COR-L47 (cell line): ENCODE results near the gene AREL1.
"Not testable (repeated sequence)": the region's sequence is repeated elsewhere in the genome, so short reads cannot be mapped to it uniquely, and the experiment has no call there.

Experiments used
- DNase-seq: peaks from one replicate; lab custom pipeline; 2025; lab: John Stamatoyannopoulos, UW

Gene AREL1

GRCh38 chr14:74712499-74713394 lies at the start of gene AREL1, which contains the start of gene FCF1:
Gene AREL1 (minus strand): TSS chr14:74713080. CDS start chr14:74685615, 27,465 bp downstream.
Gene FCF1 (plus strand): TSS chr14:74713144. CDS start chr14:74713198, 54 bp downstream.
- DNase-seq, result no peak

GRCh38 chr14:74758505-74758904 lies 45.6 kb upstream of the AREL1 start:
- DNase-seq, result not testable (repeated sequence)

- DNase-seq, result no peak
Measured at GRCh38 chr14:74756326-74756725, 43.4 kb upstream of the AREL1 start.

- DNase-seq, result no peak
Measured at GRCh38 chr14:74754899-74755298, 42.0 kb upstream of the AREL1 start.

- DNase-seq, result no peak
Measured at GRCh38 chr14:74754157-74754556, 41.3 kb upstream of the AREL1 start.

GRCh38 chr14:74747237-74747636 lies 34.4 kb upstream of the AREL1 start:
- DNase-seq, result no peak

- DNase-seq, result no peak
Measured at GRCh38 chr14:74739293-74740030, 26.6 kb upstream of the AREL1 start.

GRCh38 chr14:74737753-74738325 lies 25.0 kb upstream of the AREL1 start:
- DNase-seq, result no peak

- DNase-seq, result no peak
Measured at GRCh38 chr14:74735125-74735524, 22.2 kb upstream of the AREL1 start.

GRCh38 chr14:74733221-74733620 lies 20.3 kb upstream of the AREL1 start:
- no peak for DNase-seq

GRCh38 chr14:74732387-74732786 lies 19.5 kb upstream of the AREL1 start:
- DNase-seq, result no peak

- no peak for DNase-seq
Measured at GRCh38 chr14:74723134-74723533, 10.3 kb upstream of the AREL1 start.

GRCh38 chr14:74720526-74720925 lies 7.6 kb upstream of the AREL1 start:
- DNase-seq, result no peak

- no peak for DNase-seq
Measured at GRCh38 chr14:74713395-74713735, 485 bp upstream of the AREL1 start.

- no peak for DNase-seq
Measured at GRCh38 chr14:74711651-74712050, 1.2 kb downstream of the AREL1 start.

- DNase-seq, result no peak
Measured at GRCh38 chr14:74710480-74710879, 2.4 kb downstream of the AREL1 start.

- no peak for DNase-seq
Measured at GRCh38 chr14:74705613-74706500, 7.0 kb downstream of the AREL1 start.

GRCh38 chr14:74704656-74705055 lies 8.2 kb downstream of the AREL1 start:
- no peak for DNase-seq

- no peak for DNase-seq
Measured at GRCh38 chr14:74703043-74703442, 9.8 kb downstream of the AREL1 start.

GRCh38 chr14:74702293-74702692 lies 10.6 kb downstream of the AREL1 start:
- no peak for DNase-seq

- no peak for DNase-seq
Measured at GRCh38 chr14:74698465-74698864, 14.4 kb downstream of the AREL1 start.

GRCh38 chr14:74697976-74698375 lies 14.9 kb downstream of the AREL1 start:
- DNase-seq, result no peak
